ENCODE data around the gene EBLN1.

EBLN1 gene

GRCh38 chr10:22217842-22218241 lies at the start of gene EBLN1:
Gene EBLN1, minus strand, starts transcription at chr10:22218015. Its CDS starts 8,032 bp downstream, at chr10:22209983.
- Histone ChIP-seq H3K27ac (no peak within 1 kb of the TSS), H3K4me2 (ENCODE audit: low read length) (no peak within 1 kb of the TSS), H2AFZ (no peak within 1 kb of the TSS), H3K79me2 (no peaks in the 10 kb centered on the region), H3K9me3 (ENCODE audit: control insufficient read depth, low read length) (no peaks in the 10 kb centered on the region), H3K4me3 (ENCODE audit: low read depth, low read length) (no peak within 1 kb of the TSS), H3K36me3 (ENCODE audit: control insufficient read depth, insufficient read depth, low read length) (no peaks in the 10 kb centered on the region), H3K9ac (no peak within 1 kb of the TSS), H3K4me1 (no peaks in the 10 kb centered on the region), H3K27me3 (ENCODE audit: control insufficient read depth, insufficient read depth, low read length) (no peaks in the 10 kb centered on the region)
- no peak for TF ChIP-seq CTCF (IDR thresholded peaks at IDR 0.05)

GRCh38 chr10:22265839-22266537 lies 48.2 kb upstream of the EBLN1 start:
- Histone ChIP-seq H3K4me1 (no peaks in the 10 kb centered on the region), H3K9me3 (ENCODE audit: control insufficient read depth, low read length) (no peaks in the 10 kb centered on the region), H3K36me3 (ENCODE audit: control insufficient read depth, insufficient read depth, low read length) (no peaks in the 10 kb centered on the region), H3K27me3 (ENCODE audit: control insufficient read depth, insufficient read depth, low read length) (no peaks in the 10 kb centered on the region), H3K27ac (no peak overlapping the region), H2AFZ (no peak overlapping the region), H3K4me3 (ENCODE audit: low read depth, low read length) (no peak overlapping the region), H3K9ac (no peak overlapping the region), H3K4me2 (ENCODE audit: low read length) (no peak overlapping the region), H3K79me2 (no peaks in the 10 kb centered on the region)
- TF ChIP-seq CTCF (IDR thresholded peaks at IDR 0.05), result no peak

- Histone ChIP-seq H3K9me3 (ENCODE audit: control insufficient read depth, low read length) (no peaks in the 10 kb centered on the region), H2AFZ (no peak overlapping the region), H3K36me3 (ENCODE audit: control insufficient read depth, insufficient read depth, low read length) (no peaks in the 10 kb centered on the region), H3K4me3 (ENCODE audit: low read depth, low read length) (no peak overlapping the region), H3K9ac (no peak overlapping the region), H3K4me2 (ENCODE audit: low read length) (no peak overlapping the region), H3K27ac (no peak overlapping the region), H3K79me2 (no peaks in the 10 kb centered on the region), H3K27me3 (ENCODE audit: control insufficient read depth, insufficient read depth, low read length) (no peaks in the 10 kb centered on the region), H3K4me1 (no peaks in the 10 kb centered on the region)
- TF ChIP-seq CTCF (IDR thresholded peaks at IDR 0.05), result no peak
Observed at GRCh38 chr10:22263106-22263505, 45.3 kb upstream of the EBLN1 start.

- Histone ChIP-seq H3K27ac (no peak overlapping the region), H2AFZ (no peak overlapping the region), H3K4me1 (no peaks in the 10 kb centered on the region), H3K27me3 (ENCODE audit: control insufficient read depth, insufficient read depth, low read length) (no peaks in the 10 kb centered on the region), H3K79me2 (no peaks in the 10 kb centered on the region), H3K4me2 (ENCODE audit: low read length) (no peak overlapping the region), H3K9me3 (ENCODE audit: control insufficient read depth, low read length) (no peaks in the 10 kb centered on the region), H3K36me3 (ENCODE audit: control insufficient read depth, insufficient read depth, low read length) (no peaks in the 10 kb centered on the region), H3K9ac (no peak overlapping the region), H3K4me3 (ENCODE audit: low read depth, low read length) (no peak overlapping the region)
- TF ChIP-seq CTCF (IDR thresholded peaks at IDR 0.05), result no peak
Observed at GRCh38 chr10:22259280-22259679, 41.5 kb upstream of the EBLN1 start.

- Histone ChIP-seq H3K9me3 (ENCODE audit: control insufficient read depth, low read length) (no peaks in the 10 kb centered on the region), H3K27ac (no peak overlapping the region), H3K4me3 (ENCODE audit: low read depth, low read length) (no peak overlapping the region), H3K4me1 (no peaks in the 10 kb centered on the region), H3K9ac (no peak overlapping the region), H3K79me2 (no peaks in the 10 kb centered on the region), H3K27me3 (ENCODE audit: control insufficient read depth, insufficient read depth, low read length) (no peaks in the 10 kb centered on the region), H2AFZ (no peak overlapping the region), H3K36me3 (ENCODE audit: control insufficient read depth, insufficient read depth, low read length) (no peaks in the 10 kb centered on the region), H3K4me2 (ENCODE audit: low read length) (no peak overlapping the region)
- TF ChIP-seq CTCF (IDR thresholded peaks at IDR 0.05), result no peak
Observed at GRCh38 chr10:22258471-22258870, 40.7 kb upstream of the EBLN1 start.
